Right atrium auricular region (tissue), 2 donors: Measurements from ENCODE around the gene PHKG2. TPM values are rescaled to one million over a fixed set of nuclear protein-coding genes. Genes with fewer than 3 reads are reported as not detected.

ENCODE experiments used
- DNase-seq: peaks from one replicate; pipeline ENCODE4 v3.0.0-alpha.2; 2019; ENCODE audit warnings: low spot score
- H3K27ac ChIP-seq, 2 donors: fragments of 200-600 bp; sonication (generic); 1 replicate in 1 of 2; 2 replicates in 1 of 2; pipeline ENCODE4 v1.5.1; 2016 to 2019
- H3K27me3 ChIP-seq, 2 donors: fragments of 200-600 bp; sonication (generic); one replicate each; pipeline versions ENCODE4 v1.5.1 to v1.6.0; 2017 to 2019
- H3K36me3 ChIP-seq: fragments of 200-600 bp; sonication (generic); one replicate; pipeline ENCODE4 v1.5.1; 2016
- H3K4me1 ChIP-seq, 2 donors: fragments of 200-600 bp; sonication (generic); one replicate each; pipeline versions ENCODE4 v1.5.1 to v1.6.0; 2017 to 2019
- H3K4me3 ChIP-seq, 2 donors: fragments of 200-600 bp; sonication (generic); 1 replicate in 1 of 2; 2 replicates in 1 of 2; pipeline ENCODE4 v1.5.1; 2017 to 2019; ENCODE audit warnings: mild to moderate bottlenecking in 1 of 2, moderate library complexity in 1 of 2
- H3K9me3 ChIP-seq, 2 donors: fragments of 200-600 bp; sonication (generic); one replicate each; pipeline ENCODE4 v1.5.1; 2019
- CTCF ChIP-seq, 2 donors: fragments of 200-600 bp; sonication (generic); IDR thresholded peaks; one replicate each; pipeline ENCODE4 v1.5.1; 2019; ENCODE audit warnings: antibody characterized with exemption in 2 of 2
- total RNA-seq, 2 donors: library from RNA; depleted of rRNA; stranded (reverse); fragments of >200 nt; gene quantifications; one replicate each; pipeline ENCODE4 v1.1.0, GENCODE V29; 2016

The PHKG2 gene
- total RNA-seq, 2 donors from 2014 or later: 16.0 to 22.1 TPM

- Histone ChIP-seq H3K4me3 (no peak overlapping the region), H3K27me3 (no peaks in the 10 kb centered on the region), H3K36me3 (peaks cover 25% of the 10 kb centered on the region), H3K4me1 (peaks cover 0 to 22% of the 10 kb centered on the region in 2 donors), H3K27ac (no peak overlapping the region), H3K9me3 (no peaks in the 10 kb centered on the region)
- no peak for DNase-seq
- no peak for TF ChIP-seq CTCF (IDR thresholded peaks at IDR 0.05)
Measured at GRCh38 chr16:30782486-30783279, 34.5 kb downstream of the PHKG2 start.

GRCh38 chr16:30783280-30784109 lies 35.3 kb downstream of the PHKG2 start:
- Histone ChIP-seq H3K9me3 (no peaks in the 10 kb centered on the region), H3K27me3 (no peaks in the 10 kb centered on the region), H3K27ac (no peak overlapping the region), H3K4me1 (peaks cover 0 to 25% of the 10 kb centered on the region in 2 donors), H3K4me3 (no peak overlapping the region), H3K36me3 (peaks cover 25% of the 10 kb centered on the region)
- no peak for TF ChIP-seq CTCF (IDR thresholded peaks at IDR 0.05)
- no peak for DNase-seq

- no peak for DNase-seq
- peaks cover 25% of the 10 kb centered on the region for H3K36me3 ChIP-seq
- no peak overlapping the region for H3K4me3 ChIP-seq
- H3K27ac ChIP-seq: no peak overlapping the region
- no peaks in the 10 kb centered on the region for H3K9me3 ChIP-seq
- H3K4me1 ChIP-seq: peaks cover 0 to 25% of the 10 kb centered on the region in 2 donors
- no peak for TF ChIP-seq CTCF (IDR thresholded peaks at IDR 0.05)
- H3K27me3 ChIP-seq: no peaks in the 10 kb centered on the region
Measured at GRCh38 chr16:30784215-30784614, 36.0 kb downstream of the PHKG2 start.

GRCh38 chr16:30785126-30786106 lies 37.2 kb downstream of the PHKG2 start:
- peak overlapping the region in 1 of 2 donors; percentile 93 for H3K4me3 ChIP-seq
- H3K9me3 ChIP-seq: no peaks in the 10 kb centered on the region
- H3K27me3 ChIP-seq: no peaks in the 10 kb centered on the region
- peaks cover 25% of the 10 kb centered on the region for H3K36me3 ChIP-seq
- no peak for DNase-seq
- H3K4me1 ChIP-seq: peaks cover 0 to 25% of the 10 kb centered on the region in 2 donors
- TF ChIP-seq CTCF (IDR thresholded peaks at IDR 0.05): no peak
- H3K27ac ChIP-seq: peak overlapping the region; percentile 92 to 95
